Gastroesophageal sphincter (tissue), 4 donors: ENCODE data around the gene GDAP2. TPM values are rescaled to one million over a fixed set of nuclear protein-coding genes. Genes with fewer than 3 reads are reported as not detected.
"Not testable (repeated sequence)": the region's sequence is repeated elsewhere in the genome, so short reads cannot be mapped to it uniquely, and the experiment has no call there.

ENCODE experiments used
- ATAC-seq: fragments of 150-250 bp; one replicate; pipeline ENCODE4 v1.9.1; 2016; ENCODE audit warnings: mild to moderate bottlenecking, moderate library complexity
- H3K27ac ChIP-seq, 4 donors: fragments of 200-600 bp; sonication (generic) in 3 of 4; 1 replicate in 3 of 4; 2 replicates in 1 of 4; pipeline ENCODE4 v1.5.1; 2016 to 2019
- H3K27me3 ChIP-seq: fragments of 200-600 bp; sonication (generic); one replicate; pipeline ENCODE4 v1.5.1; 2019
- H3K36me3 ChIP-seq, 2 donors: fragments of 200-600 bp; sonication (generic); one replicate each; pipeline ENCODE4 v1.5.1; 2019; ENCODE audit warnings: control low read depth in 1 of 2
- H3K4me1 ChIP-seq, 3 donors: fragments of 200-600 bp; sonication (generic); 1 replicate in 2 of 3; 2 replicates in 1 of 3; pipeline ENCODE4 v1.5.1; 2016 to 2019; ENCODE audit warnings: control low read depth in 2 of 3
- H3K4me3 ChIP-seq, 2 donors: fragments of 200-600 bp; sonication (generic); one replicate each; pipeline ENCODE4 v1.5.1; 2019; ENCODE audit warnings: mild to moderate bottlenecking in 1 of 2, moderate library complexity in 1 of 2
- H3K9me3 ChIP-seq, 3 donors: fragments of 200-600 bp; sonication (generic); one replicate each; pipeline ENCODE4 v1.5.1; 2017 to 2019; ENCODE audit warnings: control low read depth in 2 of 3
- EP300 ChIP-seq: sonication (generic); formaldehyde crosslinking; IDR thresholded peaks from one replicate; pipeline ENCODE4 v1.6.1; 2017; ENCODE audit warnings: antibody characterized with exemption, mild to moderate bottlenecking
- POLR2A ChIP-seq, 2 donors: fragments of 450-650 bp; IDR thresholded peaks; one replicate each; pipeline ENCODE4 v1.6.1; 2017; ENCODE audit warnings: antibody characterized with exemption in 2 of 2, mild to moderate bottlenecking in 2 of 2, moderate library complexity in 1 of 2
- POLR2AphosphoS5 ChIP-seq: sonication (generic); formaldehyde crosslinking; IDR thresholded peaks from one replicate; pipeline ENCODE4 v1.6.1; 2017; ENCODE audit warnings: antibody characterized with exemption
- WGBS, 2 donors: methylation state at CpG; one replicate each; pipeline ENCODE4 v1.1.5; 2018; ENCODE audit warnings: low coverage in 1 of 2; 5-methylcytosine and 5-hydroxymethylcytosine counted together
- total RNA-seq, 4 donors: library from RNA; depleted of rRNA; stranded (reverse); fragments of >200 nt; gene quantifications; one replicate each; pipeline ENCODE4 v1.1.0, GENCODE V29; 2016
- TF ChIP-seq, protein P1 (sequence below), 4 experiments: fragments of 200-600 bp in 2 of 4; fragments of 450-650 bp in 2 of 4; sonication (generic) in 1 of 4; IDR thresholded peaks; one replicate each; pipeline ENCODE4 v1.5.1; 2017 to 2019; ENCODE audit warnings: antibody characterized with exemption in 4 of 4, mild to moderate bottlenecking in 2 of 4, moderate library complexity in 2 of 4

GDAP2 gene
- total RNA-seq, 4 donors from 2014 or later = 23.6 to 37.4 (median 31.2) TPM

DNA sequence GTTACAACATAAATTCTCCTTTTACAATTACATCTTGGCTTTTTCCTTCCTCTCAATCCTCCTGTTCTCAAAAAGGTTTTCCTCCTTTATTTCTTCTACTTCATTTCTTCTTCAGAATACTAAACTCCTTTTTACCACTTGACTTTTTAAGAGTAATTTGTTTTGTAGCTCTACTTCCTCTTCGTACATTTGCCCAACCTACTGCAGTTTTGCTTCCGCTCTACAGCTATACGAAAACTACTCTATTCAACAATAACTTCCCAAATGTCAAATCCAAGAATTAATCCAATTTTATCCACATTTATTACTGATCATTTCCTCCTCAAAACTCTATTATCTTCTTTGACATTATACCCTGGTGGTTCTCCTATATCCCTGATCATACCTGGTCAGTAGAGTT lies 3.4 kb downstream of the GDAP2 start:
- TF ChIP-seq EP300 = no peak
- TF ChIP-seq, protein P1, sequence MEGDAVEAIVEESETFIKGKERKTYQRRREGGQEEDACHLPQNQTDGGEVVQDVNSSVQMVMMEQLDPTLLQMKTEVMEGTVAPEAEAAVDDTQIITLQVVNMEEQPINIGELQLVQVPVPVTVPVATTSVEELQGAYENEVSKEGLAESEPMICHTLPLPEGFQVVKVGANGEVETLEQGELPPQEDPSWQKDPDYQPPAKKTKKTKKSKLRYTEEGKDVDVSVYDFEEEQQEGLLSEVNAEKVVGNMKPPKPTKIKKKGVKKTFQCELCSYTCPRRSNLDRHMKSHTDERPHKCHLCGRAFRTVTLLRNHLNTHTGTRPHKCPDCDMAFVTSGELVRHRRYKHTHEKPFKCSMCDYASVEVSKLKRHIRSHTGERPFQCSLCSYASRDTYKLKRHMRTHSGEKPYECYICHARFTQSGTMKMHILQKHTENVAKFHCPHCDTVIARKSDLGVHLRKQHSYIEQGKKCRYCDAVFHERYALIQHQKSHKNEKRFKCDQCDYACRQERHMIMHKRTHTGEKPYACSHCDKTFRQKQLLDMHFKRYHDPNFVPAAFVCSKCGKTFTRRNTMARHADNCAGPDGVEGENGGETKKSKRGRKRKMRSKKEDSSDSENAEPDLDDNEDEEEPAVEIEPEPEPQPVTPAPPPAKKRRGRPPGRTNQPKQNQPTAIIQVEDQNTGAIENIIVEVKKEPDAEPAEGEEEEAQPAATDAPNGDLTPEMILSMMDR (IDR thresholded peaks at IDR 0.05) = no peak
- TF ChIP-seq POLR2AphosphoS5 = no peak
- H3K9me3 ChIP-seq = no peaks in the 10 kb centered on the region
- WGBS, 2 donors = 91 to 94% methylated on average over 3 of the region's 3 CpGs
- no peaks in the 10 kb centered on the region for H3K36me3 ChIP-seq
- peaks cover 4 to 35% (median 17%) of the 10 kb centered on the region in 3 donors for H3K4me1 ChIP-seq
- no peak overlapping the region for H3K27ac ChIP-seq
- ATAC-seq = no peak
- no peak overlapping the region for H3K4me3 ChIP-seq
- H3K27me3 ChIP-seq = no peaks in the 10 kb centered on the region

DNA sequence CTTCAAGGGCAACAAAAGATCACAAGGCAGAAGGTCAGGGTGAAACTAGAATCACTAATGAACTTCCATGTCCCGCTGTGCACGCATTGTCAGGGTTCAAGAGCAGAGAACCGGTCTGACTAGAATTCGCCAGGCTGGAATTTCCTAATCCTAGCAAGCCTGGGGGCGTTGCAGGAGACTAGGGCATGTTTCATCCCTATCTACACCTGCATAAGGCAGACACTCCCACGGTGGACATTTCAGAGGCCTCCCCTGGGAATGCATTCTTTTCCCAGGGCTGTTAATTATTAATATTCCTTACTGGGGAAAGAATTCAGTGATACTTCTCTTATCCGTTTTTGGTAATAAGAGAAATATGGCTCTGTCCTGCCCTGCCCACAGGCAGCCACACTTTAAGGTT lies 6.7 kb downstream of the GDAP2 start:
- ATAC-seq, H3K27me3 ChIP-seq, H3K4me3 ChIP-seq, H3K27ac ChIP-seq, H3K9me3 ChIP-seq: not testable (repeated sequence)
- Histone ChIP-seq H3K4me1 (peaks cover 0 to 13% (median 2%) of the 10 kb centered on the region in 3 donors), H3K36me3 (peaks cover 0 to 22% of the 10 kb centered on the region in 2 donors)
- WGBS, 2 donors = 88 to 97% methylated on average over 2 to 6 of the region's 7 CpGs

DNA sequence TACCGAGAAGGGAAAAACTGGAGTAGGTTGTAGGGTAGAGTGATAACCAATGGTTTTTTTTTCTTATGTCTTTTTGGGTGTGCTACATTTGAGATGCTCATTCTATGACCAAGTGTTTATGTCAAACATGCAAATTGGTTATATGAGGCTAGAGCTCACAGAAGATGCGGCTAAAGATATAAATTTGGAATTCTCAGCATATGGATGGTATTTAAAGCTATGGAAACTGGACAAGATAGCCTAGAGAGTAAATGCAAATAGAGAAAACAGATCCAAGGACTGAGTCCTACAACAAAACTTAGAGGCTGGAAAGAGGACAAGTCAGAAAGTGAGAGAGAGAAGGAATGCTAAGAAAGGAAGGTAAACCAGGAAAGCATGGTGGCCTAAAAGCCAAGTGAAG lies 7.4 kb downstream of the GDAP2 start:
- H3K4me1 ChIP-seq = peaks cover 0 to 5% (median 0%) of the 10 kb centered on the region in 3 donors
- TF ChIP-seq EP300 (no peak), POLR2A (IDR thresholded peaks at IDR 0.05) (no peak), POLR2AphosphoS5 (no peak)
- TF ChIP-seq, protein P1 (IDR thresholded peaks at IDR 0.05) = no peak
- no peak for ATAC-seq
- peaks cover 0 to 29% of the 10 kb centered on the region in 2 donors for H3K36me3 ChIP-seq
- H3K4me3 ChIP-seq = no peak overlapping the region
- H3K9me3 ChIP-seq = no peaks in the 10 kb centered on the region
- H3K27ac ChIP-seq = no peak overlapping the region
- 91 to 94% methylated on average over 2 of the region's 2 CpGs for WGBS, 2 donors
- H3K27me3 ChIP-seq = no peaks in the 10 kb centered on the region

DNA sequence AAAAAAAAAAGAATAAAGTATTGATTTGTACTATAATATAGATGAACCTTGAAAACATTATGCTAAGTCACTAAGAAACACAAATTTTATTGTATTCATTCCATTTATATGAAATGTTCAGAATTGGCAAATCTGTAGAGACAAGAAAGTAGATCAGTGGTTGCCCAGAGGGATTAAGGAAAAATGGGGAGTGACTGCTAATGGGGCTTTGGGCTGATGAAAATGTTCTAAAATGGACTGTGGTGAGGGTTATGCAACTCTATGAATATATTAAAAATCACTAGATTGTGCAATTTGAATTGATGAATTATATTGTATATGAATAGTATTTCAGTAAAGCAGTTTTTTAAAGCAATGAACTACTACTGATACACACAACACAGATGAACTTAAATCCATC lies 10.0 kb downstream of the GDAP2 start:
- Histone ChIP-seq H3K4me1 (no peaks in the 10 kb centered on the region), H3K27me3 (no peaks in the 10 kb centered on the region), H3K9me3 (no peaks in the 10 kb centered on the region), H3K36me3 (peaks cover 0 to 55% of the 10 kb centered on the region in 2 donors), H3K27ac (no peak overlapping the region), H3K4me3 (no peak overlapping the region)
- TF ChIP-seq POLR2A (IDR thresholded peaks at IDR 0.05) = no peak
- TF ChIP-seq EP300 = no peak
- TF ChIP-seq POLR2AphosphoS5 = no peak
- TF ChIP-seq, protein P1 (IDR thresholded peaks at IDR 0.05) = no peak
- ATAC-seq = no peak

DNA sequence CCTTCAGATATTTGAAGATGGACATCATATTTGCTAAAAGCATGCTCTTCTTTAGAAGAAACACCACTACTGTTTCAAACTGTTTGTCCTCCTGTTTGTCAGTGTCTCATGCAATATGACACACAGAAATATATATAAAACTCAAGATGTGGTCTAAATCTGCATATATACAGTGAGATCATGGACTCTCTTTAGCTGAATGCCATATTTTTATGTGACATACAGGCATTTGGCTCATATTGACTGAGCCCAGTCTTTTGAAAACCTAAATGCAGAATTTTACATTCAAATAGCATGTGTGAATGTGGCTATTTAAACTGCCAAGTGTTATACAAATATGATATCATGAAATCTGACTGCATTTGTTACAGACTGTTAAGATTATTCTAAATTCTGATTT lies 18.4 kb downstream of the GDAP2 start:
- TF ChIP-seq EP300 (no peak), POLR2AphosphoS5 (no peak), POLR2A (IDR thresholded peaks at IDR 0.05) (no peak)
- TF ChIP-seq, protein P1 (IDR thresholded peaks at IDR 0.05) = no peak
- Histone ChIP-seq H3K9me3 (no peaks in the 10 kb centered on the region), H3K36me3 (peaks cover 7 to 100% of the 10 kb centered on the region in 2 donors), H3K27me3 (no peaks in the 10 kb centered on the region), H3K4me3 (no peak overlapping the region), H3K4me1 (no peaks in the 10 kb centered on the region), H3K27ac (no peak overlapping the region)
- ATAC-seq = no peak

DNA sequence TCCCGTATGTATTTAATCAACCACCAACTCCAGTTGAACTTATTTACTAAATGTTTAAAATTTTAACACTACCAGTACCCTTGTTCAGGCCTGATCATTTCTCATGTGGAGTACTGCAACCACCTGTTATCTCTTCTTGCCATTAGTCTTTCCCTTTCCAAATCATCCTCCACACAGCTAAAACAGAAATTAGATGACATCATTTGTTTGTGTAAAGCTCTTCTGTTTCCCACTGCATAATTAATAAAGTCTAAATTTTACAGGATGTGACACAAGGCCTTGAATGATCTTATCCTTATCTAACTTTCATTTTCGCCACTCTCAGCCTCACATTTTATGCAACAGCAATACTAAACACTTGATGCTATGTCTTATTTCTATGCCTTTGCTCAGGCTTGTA lies 24.4 kb downstream of the GDAP2 start:
- Histone ChIP-seq H3K27ac (no peak overlapping the region), H3K4me3 (no peak overlapping the region), H3K9me3 (no peaks in the 10 kb centered on the region), H3K4me1 (no peaks in the 10 kb centered on the region), H3K36me3 (peaks cover 0 to 97% of the 10 kb centered on the region in 2 donors), H3K27me3 (no peaks in the 10 kb centered on the region)
- no peak for ATAC-seq
- 85 to 90% methylated on average over 2 of the region's 2 CpGs for WGBS, 2 donors
- no peak for TF ChIP-seq EP300
- no peak for TF ChIP-seq POLR2A (IDR thresholded peaks at IDR 0.05)
- TF ChIP-seq POLR2AphosphoS5 = no peak
- TF ChIP-seq, protein P1 (IDR thresholded peaks at IDR 0.05) = no peak
